Dendritic cell treated with granulocyte-macrophage colony-stimulating factor and Interleukin-4, amounts not matched to agents 40 ng/mL and 50 ng/mL, for 4 days (primary cell): Measurements from ENCODE around the gene CNOT3.
"Not testable (repeated sequence)": the region's sequence is repeated elsewhere in the genome, so short reads cannot be mapped to it uniquely, and the experiment has no call there.

ENCODE experiments used
- H3K27ac Mint-ChIP-seq: one replicate; pipeline ENCODE4 v1.8.0; 2022; ENCODE audit warnings: mild to moderate bottlenecking, mixed read lengths
- H3K27me3 Mint-ChIP-seq: one replicate; pipeline ENCODE4 v1.8.0; 2022; ENCODE audit warnings: mild to moderate bottlenecking, mixed read lengths
- H3K36me3 Mint-ChIP-seq: one replicate; pipeline ENCODE4 v1.8.0; 2022; ENCODE audit warnings: low read depth, mixed read lengths
- H3K4me1 Mint-ChIP-seq: one replicate; pipeline ENCODE4 v1.8.0; 2022; ENCODE audit warnings: low read depth, mixed read lengths
- H3K4me3 Mint-ChIP-seq: one replicate; pipeline ENCODE4 v1.8.0; 2022; ENCODE audit warnings: mild to moderate bottlenecking, moderate library complexity, mixed read lengths
- H3K9me3 Mint-ChIP-seq: one replicate; pipeline ENCODE4 v1.8.0; 2022; ENCODE audit warnings: mixed read lengths
- intact Hi-C: fragments of 100-400 bp; cut with micrococcal nuclease; formaldehyde crosslinking; loops from one replicate; pipeline ENCODE4 v1.15.0; 2022

CNOT3 gene

GRCh38 chr19:54160854-54161253 is 23.3 kb downstream of the CNOT3 start:
- intact Hi-C loops: loop anchor here (1.0 kb wide), 1 partner anchor 29 kb away; no protein-coding TSS in a partner anchor
- H3K27me3 Mint-ChIP-seq: peaks cover 17% of the 10 kb centered on the region
- peak overlapping the region; percentile 90 for H3K4me3 Mint-ChIP-seq
- no peaks in the 10 kb centered on the region for H3K9me3 Mint-ChIP-seq
- H3K27ac Mint-ChIP-seq: peak overlapping the region; percentile 97
- H3K36me3 Mint-ChIP-seq: peaks cover 48% of the 10 kb centered on the region
- H3K4me1 Mint-ChIP-seq: peaks cover 79% of the 10 kb centered on the region

- Mint-ChIP-seq H3K36me3 (peaks cover 33% of the 10 kb centered on the region), H3K4me3 (peak overlapping the region; percentile 90), H3K27ac (peak overlapping the region; percentile 98), H3K4me1 (peaks cover 72% of the 10 kb centered on the region), H3K9me3 (no peaks in the 10 kb centered on the region), H3K27me3 (peaks cover 25% of the 10 kb centered on the region)
- intact Hi-C loops: no loop called here
Measured at GRCh38 chr19:54162241-54162805, 24.8 kb downstream of the CNOT3 start.

GRCh38 chr19:54162884-54163283 is 25.3 kb downstream of the CNOT3 start:
- peak overlapping the region; percentile 98 for H3K27ac Mint-ChIP-seq
- intact Hi-C loops: no loop called here

GRCh38 chr19:54164369-54165068 is 27.0 kb downstream of the CNOT3 start:
- peaks cover 25% of the 10 kb centered on the region for H3K27me3 Mint-ChIP-seq
- peaks cover 13% of the 10 kb centered on the region for H3K36me3 Mint-ChIP-seq
- no peaks in the 10 kb centered on the region for H3K9me3 Mint-ChIP-seq
- H3K27ac Mint-ChIP-seq: peak overlapping the region; percentile 81
- H3K4me3 Mint-ChIP-seq: peak overlapping the region; percentile 76
- intact Hi-C loops: no loop called here
- H3K4me1 Mint-ChIP-seq: peaks cover 63% of the 10 kb centered on the region

More at GRCh38 chr19:54162884-54163283, 25.3 kb downstream of the CNOT3 start:
- H3K27me3 Mint-ChIP-seq: peaks cover 25% of the 10 kb centered on the region
- H3K9me3 Mint-ChIP-seq: no peaks in the 10 kb centered on the region
- H3K4me3 Mint-ChIP-seq: peak overlapping the region; percentile 90
- H3K4me1 Mint-ChIP-seq: peaks cover 70% of the 10 kb centered on the region
- H3K36me3 Mint-ChIP-seq: peaks cover 28% of the 10 kb centered on the region

- Mint-ChIP-seq H3K4me3 (no peak overlapping the region), H3K4me1 (peaks cover 60% of the 10 kb centered on the region), H3K27ac (peak overlapping the region; percentile 26), H3K27me3 (peaks cover 25% of the 10 kb centered on the region), H3K36me3 (peaks cover 10% of the 10 kb centered on the region), H3K9me3 (no peaks in the 10 kb centered on the region)
- intact Hi-C loops: no loop called here
Measured at GRCh38 chr19:54165222-54165621, 27.7 kb downstream of the CNOT3 start.

- peak overlapping the region; percentile 10 for H3K4me3 Mint-ChIP-seq
- intact Hi-C loops: loop anchor here (2.0 kb wide), 2 partner anchors 62 to 98 kb away; no protein-coding TSS in a partner anchor
- no peaks in the 10 kb centered on the region for H3K36me3 Mint-ChIP-seq
- no peaks in the 10 kb centered on the region for H3K9me3 Mint-ChIP-seq
- peaks cover 25% of the 10 kb centered on the region for H3K27me3 Mint-ChIP-seq
- H3K4me1 Mint-ChIP-seq: peaks cover 50% of the 10 kb centered on the region
- peak overlapping the region; percentile 52 for H3K27ac Mint-ChIP-seq
Measured at GRCh38 chr19:54168174-54168917, 30.8 kb downstream of the CNOT3 start.

- H3K36me3 Mint-ChIP-seq: peaks cover under 1% of the 10 kb centered on the region
- H3K9me3 Mint-ChIP-seq: no peaks in the 10 kb centered on the region
- intact Hi-C loops: loop anchor here (2.0 kb wide), 2 partner anchors 62 to 98 kb away; no protein-coding TSS in a partner anchor
- peaks cover 22% of the 10 kb centered on the region for H3K27me3 Mint-ChIP-seq
- H3K27ac Mint-ChIP-seq: no peak overlapping the region
- H3K4me3 Mint-ChIP-seq: no peak overlapping the region
- H3K4me1 Mint-ChIP-seq: peaks cover 49% of the 10 kb centered on the region
Measured at GRCh38 chr19:54169149-54169740, 31.7 kb downstream of the CNOT3 start.

GRCh38 chr19:54171736-54172431 is 34.3 kb downstream of the CNOT3 start:
- H3K27ac Mint-ChIP-seq: peak overlapping the region; percentile 18
- H3K4me3 Mint-ChIP-seq, intact Hi-C loops, H3K9me3 Mint-ChIP-seq, H3K27me3 Mint-ChIP-seq: not testable (repeated sequence)
- H3K36me3 Mint-ChIP-seq: peaks cover 26% of the 10 kb centered on the region
- H3K4me1 Mint-ChIP-seq: peaks cover 50% of the 10 kb centered on the region

GRCh38 chr19:54172471-54173358 is 35.2 kb downstream of the CNOT3 start, which contains the start of gene TMC4:
Gene TMC4, minus strand, starts transcription at chr19:54173160. Its CDS starts 43 bp downstream, at chr19:54173117.
- H3K4me3 Mint-ChIP-seq: no peak within 1 kb of the TSS
- intact Hi-C loops: no loop called here
- H3K27ac Mint-ChIP-seq: peak within 1 kb of the TSS; percentile 72
- H3K4me1 Mint-ChIP-seq: peaks cover 50% of the 10 kb centered on the region
- H3K9me3 Mint-ChIP-seq: no peaks in the 10 kb centered on the region
- peaks cover 2% of the 10 kb centered on the region for H3K27me3 Mint-ChIP-seq
- H3K36me3 Mint-ChIP-seq: peaks cover 28% of the 10 kb centered on the region

- no peaks in the 10 kb centered on the region for H3K9me3 Mint-ChIP-seq
- H3K4me1 Mint-ChIP-seq: peaks cover 49% of the 10 kb centered on the region
- H3K27me3 Mint-ChIP-seq: peaks cover 2% of the 10 kb centered on the region
- peak overlapping the region; percentile 72 for H3K27ac Mint-ChIP-seq
- intact Hi-C loops: no loop called here
- H3K36me3 Mint-ChIP-seq: peaks cover 34% of the 10 kb centered on the region
- H3K4me3 Mint-ChIP-seq: no peak overlapping the region
Measured at GRCh38 chr19:54173359-54173699, 35.8 kb downstream of the CNOT3 start.

- Mint-ChIP-seq H3K4me3 (no peak overlapping the region), H3K36me3 (peaks cover 42% of the 10 kb centered on the region), H3K27ac (peak overlapping the region; percentile 69), H3K4me1 (peaks cover 54% of the 10 kb centered on the region), H3K27me3 (peaks cover 2% of the 10 kb centered on the region), H3K9me3 (no peaks in the 10 kb centered on the region)
- intact Hi-C loops: no loop called here
Measured at GRCh38 chr19:54173951-54174834, 36.6 kb downstream of the CNOT3 start.
